HG03103 (cell line): Measurements from ENCODE around the gene ZNF385A.

Source experiments
- ATAC-seq: cut with Tn5 transposase; IDR thresholded peaks from one replicate; pipeline ENCODE4 v1.9.1; 2021; ENCODE audit warnings: low read depth; ENCODE audit not compliant: unreplicated experiment

The ZNF385A gene, protein sequence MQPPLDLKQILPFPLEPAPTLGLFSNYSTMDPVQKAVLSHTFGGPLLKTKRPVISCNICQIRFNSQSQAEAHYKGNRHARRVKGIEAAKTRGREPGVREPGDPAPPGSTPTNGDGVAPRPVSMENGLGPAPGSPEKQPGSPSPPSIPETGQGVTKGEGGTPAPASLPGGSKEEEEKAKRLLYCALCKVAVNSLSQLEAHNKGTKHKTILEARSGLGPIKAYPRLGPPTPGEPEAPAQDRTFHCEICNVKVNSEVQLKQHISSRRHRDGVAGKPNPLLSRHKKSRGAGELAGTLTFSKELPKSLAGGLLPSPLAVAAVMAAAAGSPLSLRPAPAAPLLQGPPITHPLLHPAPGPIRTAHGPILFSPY

GRCh38 chr12:54384591-54385041, at the start of gene ZNF385A:
TSS of gene ZNF385A (minus strand) at chr12:54384733. CDS start at chr12:54384514, 219 bp downstream.
- ATAC-seq, result no peak

DNA sequence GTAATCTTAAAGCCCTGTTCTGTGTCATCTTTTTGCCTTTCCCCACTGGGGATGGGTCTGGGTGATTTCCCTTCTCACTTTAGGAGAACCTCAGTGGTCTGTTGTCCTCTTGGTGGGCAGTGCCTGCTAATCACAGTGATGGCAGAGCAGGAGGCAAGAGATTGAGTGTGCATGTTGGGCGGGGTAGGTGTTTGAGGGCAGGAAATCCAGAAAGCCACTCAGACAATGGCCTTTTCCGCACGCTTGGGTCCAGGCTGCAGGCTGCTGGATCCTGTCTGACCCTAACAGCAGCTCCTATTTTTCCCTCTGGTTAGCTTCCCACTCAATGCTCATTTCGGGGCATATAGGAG, 48.3 kb upstream of the ZNF385A start:
- ATAC-seq, result no peak

GRCh38 chr12:54431911-54432814, 47.6 kb upstream of the ZNF385A start:
- ATAC-seq, result no peak

- ATAC-seq, result no peak
These were observed 46.0 kb upstream of the ZNF385A start for GRCh38 chr12:54430471-54431069.

GRCh38 chr12:54429014-54429471, 44.5 kb upstream of the ZNF385A start:
- ATAC-seq, result no peak

GRCh38 chr12:54428050-54429013, 43.8 kb upstream of the ZNF385A start:
- ATAC-seq, result no peak

GRCh38 chr12:54427106-54427505, 42.6 kb upstream of the ZNF385A start:
- no peak for ATAC-seq

- no peak for ATAC-seq
These were observed 42.2 kb upstream of the ZNF385A start for GRCh38 chr12:54426690-54427089.

- ATAC-seq, result no peak
These were observed 41.2 kb upstream of the ZNF385A start for GRCh38 chr12:54425702-54426101.

- no peak for ATAC-seq
These were observed 39.7 kb upstream of the ZNF385A start for GRCh38 chr12:54424224-54424623.

DNA sequence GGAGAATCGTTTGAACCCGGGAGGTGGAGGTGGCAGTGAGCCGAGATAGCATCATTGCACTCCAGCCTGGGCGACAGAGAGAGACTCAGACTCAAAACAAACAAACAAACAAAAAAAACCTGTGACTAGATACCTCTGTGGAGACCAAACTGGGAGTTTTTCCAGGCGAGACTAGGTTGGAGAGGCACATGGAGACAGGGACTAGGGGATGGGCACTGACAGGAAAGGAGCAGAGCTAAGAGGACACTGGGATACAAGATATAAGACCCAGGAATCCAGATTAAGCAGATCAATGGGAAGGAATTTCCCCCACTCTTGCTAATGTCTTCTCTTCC, 39.2 kb upstream of the ZNF385A start:
- ATAC-seq, result no peak

DNA sequence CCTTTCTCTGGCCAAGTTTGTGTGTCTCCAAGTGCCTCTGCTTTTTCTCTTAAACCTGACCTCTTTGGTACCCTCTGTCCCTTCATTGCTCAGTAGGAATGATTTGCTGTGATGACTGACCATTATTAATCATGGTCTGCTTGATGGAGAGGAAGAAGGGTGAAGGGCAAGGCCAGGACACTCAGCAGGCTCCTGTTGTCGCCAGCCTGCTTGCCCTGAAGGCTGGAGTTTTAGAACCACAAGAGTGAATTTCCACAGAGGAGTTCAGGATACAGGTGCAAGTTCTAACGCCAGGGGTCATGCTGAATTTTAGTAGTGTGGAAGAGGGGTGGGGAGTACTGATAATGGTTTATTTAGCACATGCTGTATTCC, 37.3 kb upstream of the ZNF385A start:
- ATAC-seq, result no peak

DNA sequence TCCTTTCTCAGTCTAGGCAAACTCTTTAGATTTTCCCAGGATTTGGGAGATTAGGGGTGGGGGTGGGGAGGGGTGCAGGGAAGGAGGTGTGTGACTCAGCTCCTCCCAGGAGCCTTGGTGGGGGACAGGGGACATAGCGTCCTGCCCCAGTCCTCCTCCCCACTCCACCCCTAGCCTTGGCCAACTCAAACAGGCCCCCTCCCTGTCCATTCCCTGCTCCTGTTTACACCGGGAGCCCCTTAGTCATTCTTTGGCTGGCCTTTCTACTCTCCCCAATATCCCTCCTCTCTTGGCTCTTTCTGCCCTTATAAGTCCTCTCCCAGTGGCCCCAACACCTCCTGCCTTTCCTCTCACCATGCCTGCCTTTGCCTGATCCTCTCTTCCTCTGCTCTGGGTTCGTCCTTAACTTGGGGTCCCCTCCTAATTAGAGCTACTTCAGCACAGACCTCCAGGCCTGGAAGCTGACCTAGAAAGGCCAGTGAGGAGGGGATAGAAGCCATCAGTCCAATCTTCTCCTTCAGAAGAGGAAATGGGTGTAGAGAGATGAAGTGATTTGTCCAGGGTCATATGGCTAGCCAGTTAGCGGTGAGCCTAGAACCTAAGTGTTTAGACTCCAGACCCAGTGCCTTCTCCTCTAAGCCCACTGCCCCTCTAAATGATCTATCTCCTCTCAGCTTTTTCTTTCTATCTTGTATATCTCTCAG, 36.8 kb upstream of the ZNF385A start:
- no peak for ATAC-seq

DNA sequence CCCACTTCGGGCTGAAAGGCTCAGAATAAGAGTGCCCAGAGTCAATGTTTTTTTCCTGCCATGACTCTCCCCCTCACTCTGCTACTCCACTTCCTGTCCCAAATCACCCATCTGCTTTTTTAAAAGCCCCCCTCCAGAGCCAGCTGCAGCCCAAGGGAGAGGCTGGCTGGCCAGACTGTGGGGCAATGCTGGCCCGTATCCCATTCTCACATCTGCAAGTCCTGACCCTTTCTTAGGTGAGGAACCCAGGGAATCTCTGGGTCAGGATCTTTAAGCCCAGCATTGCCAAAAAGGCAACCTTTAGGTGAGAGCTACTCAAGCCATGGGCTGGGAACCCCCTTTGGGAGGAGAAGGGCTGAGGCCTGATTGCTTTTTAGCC, 36.2 kb upstream of the ZNF385A start:
- no peak for ATAC-seq

GRCh38 chr12:54419088-54419887, 34.8 kb upstream of the ZNF385A start, which contains the start of gene ITGA5:
TSS of gene ITGA5 (minus strand) at chr12:54419266. CDS start at chr12:54419198, 68 bp downstream.
- no peak for ATAC-seq

GRCh38 chr12:54418441-54419087, 34.0 kb upstream of the ZNF385A start:
- ATAC-seq, result no peak

GRCh38 chr12:54417712-54418440, 33.3 kb upstream of the ZNF385A start:
- no peak for ATAC-seq
